K562 (cell line): Measurements from ENCODE around the gene EID2. TPM values are rescaled to one million over a fixed set of nuclear protein-coding genes. Genes with fewer than 3 reads are reported as not detected.

Experiments used
- ATAC-seq: fragments of 200-7000 bp; cut with Tn5 transposase; 3 replicates; pipeline ENCODE4 v1.9.1; 2020; ENCODE audit warnings: moderate library complexity
- BruUV-seq: library from RNA; stranded (reverse); fragments of 400-500 nt; replicated peaks from 2 replicates; lab custom pipeline; 2021; lab: Mats Ljungman, UMichigan
- CTCF ChIA-PET: fragments of 300-600 bp; formaldehyde crosslinking; extraction: SDS; loops from one replicate; lab custom pipeline; 2021; ENCODE audit warnings: low intra/inter-chr PET ratio; lab: Yijun Ruan, JAX
- POLR2A ChIA-PET: fragments of 300-600, 350-650 bp; sonication (Branson Sonifier 250); formaldehyde crosslinking; extraction: SDS; loops from one replicate; lab custom pipeline; 2021; ENCODE audit warnings: antibody characterized with exemption, inconsistent platforms; lab: Yijun Ruan, JAX
- DNase-seq, 4 experiments: peaks; one replicate each; pipeline versions ENCODE4 v3.0.0 to v3.0.0-alpha.2; 2011 to 2018; ENCODE audit warnings: low spot score in 3 of 4, mixed read lengths in 3 of 4; ENCODE audit errors: extremely low read depth in 1 of 4
- FAIRE-seq: peaks from 2 replicates; lab custom pipeline; 2011; peaks lifted over from hg19 to GRCh38; lab: Jason Lieb, UNC
- H2AFZ ChIP-seq: 2 replicates; pipeline ENCODE4 v1.6.0; 2011; ENCODE audit warnings: low read depth, low read length, control low read depth, inconsistent platforms
- H3K27ac ChIP-seq: fragments of 200-600 bp; 3 replicates; pipeline ENCODE4 v1.8.0; 2011; ENCODE audit warnings: low read depth, mild to moderate bottlenecking, control low read depth, inconsistent platforms, low read length, moderate library complexity, mixed read lengths; ENCODE audit errors: extremely low read depth
- H3K27me3 ChIP-seq, 2 experiments: fragments of 300-600 bp in 1 of 2; 2 replicates in 1 of 2; 3 replicates in 1 of 2; pipeline versions ENCODE4 v1.6.0 to v1.8.0; 2011; ENCODE audit warnings: inconsistent platforms in 2 of 2, low read length in 2 of 2, mild to moderate bottlenecking in 1 of 2, mixed read lengths in 1 of 2, moderate library complexity in 1 of 2; ENCODE audit not compliant: control insufficient read depth in 2 of 2, insufficient read depth in 2 of 2
- H3K36me3 ChIP-seq: fragments of 300-600 bp; 3 replicates; pipeline ENCODE4 v1.8.0; 2011; ENCODE audit warnings: mild to moderate bottlenecking, low read length, inconsistent platforms; ENCODE audit not compliant: control insufficient read depth, insufficient read depth
- H3K4me1 ChIP-seq, 2 experiments: fragments of 200-600 bp in 1 of 2; replicated peaks in 1 of 2; 2 replicates in 1 of 2; 3 replicates in 1 of 2; pipeline versions ENCODE4 v1.5.1 to v1.8.0; 2011; ENCODE audit warnings: inconsistent platforms in 2 of 2, low read length in 2 of 2, mild to moderate bottlenecking in 1 of 2, mixed read lengths in 1 of 2, moderate library complexity in 1 of 2; ENCODE audit not compliant: control insufficient read depth in 2 of 2, insufficient read depth in 2 of 2
- H3K4me2 ChIP-seq: 2 replicates; pipeline ENCODE4 v1.6.1; 2011; ENCODE audit warnings: low read length, control low read depth, inconsistent platforms, mixed read lengths; ENCODE audit not compliant: insufficient read depth
- H3K4me3 ChIP-seq: fragments of 200-600 bp; sonication (generic), shearing (Covaris generic); 2 replicates; pipeline ENCODE4 v1.5.1; 2016; ENCODE audit warnings: control low read depth, inconsistent platforms
- H3K79me2 ChIP-seq: fragments of 200-600 bp; 3 replicates; pipeline ENCODE4 v1.8.0; 2011; ENCODE audit warnings: low read length, inconsistent platforms; ENCODE audit not compliant: control insufficient read depth, insufficient read depth
- H3K9ac ChIP-seq, 2 experiments: 2 replicates each; pipeline versions ENCODE4 v1.6.0 to v1.6.1; 2011; ENCODE audit warnings: low read depth in 2 of 2, low read length in 2 of 2, control low read depth in 1 of 2, inconsistent platforms in 1 of 2, mild to moderate bottlenecking in 1 of 2, mixed read lengths in 1 of 2; ENCODE audit not compliant: insufficient read depth in 1 of 2
- H3K9me1 ChIP-seq: one replicate; pipeline ENCODE4 v1.6.0; 2011; ENCODE audit warnings: inconsistent platforms, mild to moderate bottlenecking, low read length, moderate library complexity; ENCODE audit not compliant: control insufficient read depth, insufficient read depth
- H3K9me3 ChIP-seq: replicated peaks from 2 replicates; pipeline ENCODE4 v1.5.1; 2011; ENCODE audit warnings: low read depth, low read length, inconsistent platforms; ENCODE audit not compliant: control insufficient read depth, insufficient read depth
- H4K20me1 ChIP-seq: replicated peaks from 2 replicates; pipeline ENCODE4 v1.6.1; 2011; ENCODE audit warnings: low read length, inconsistent platforms, mixed read lengths; ENCODE audit not compliant: control insufficient read depth, insufficient read depth
- ADNP ChIP-seq: fragments of 200-800 bp; sonication (Bioruptor generic); IDR thresholded peaks from 2 replicates; pipeline ENCODE4 v1.6.1; 2016; ENCODE audit warnings: missing genetic modification characterization, missing compliant biosample characterization
- GTF2F1 ChIP-seq: IDR thresholded peaks from 2 replicates; pipeline ENCODE4 v1.6.1; 2011; ENCODE audit warnings: low read depth, low read length, improper control_type of control experiment
- KDM1A ChIP-seq, 2 experiments: fragments of 450-650 bp; IDR thresholded peaks; 2 replicates each; pipeline ENCODE4 v1.6.1; 2016; ENCODE audit warnings: mild to moderate bottlenecking in 2 of 2
- KDM5B ChIP-seq: fragments of 200-600 bp; sonication (generic); IDR thresholded peaks from 2 replicates; pipeline ENCODE4 v1.6.1; 2012; ENCODE audit warnings: low read depth, mild to moderate bottlenecking, moderate library complexity, low read length, control low read depth, inconsistent platforms; ENCODE audit not compliant: insufficient replicate concordance
- RBM25 ChIP-seq: fragments of 200-400 bp; formaldehyde crosslinking; IDR thresholded peaks from 2 replicates; pipeline ENCODE4 v1.6.1; 2018; ENCODE audit warnings: low read length, low read depth, moderate library complexity; ENCODE audit not compliant: severe bottlenecking
- RCOR1 ChIP-seq, 2 experiments: IDR thresholded peaks; 2 replicates each; pipeline ENCODE4 v1.6.1; 2012; ENCODE audit warnings: low read depth in 2 of 2, low read length in 2 of 2, borderline replicate concordance in 1 of 2, improper control_type of control experiment in 1 of 2
- SIRT6 ChIP-seq: IDR thresholded peaks from one replicate; pipeline ENCODE4 v1.6.1; 2012; ENCODE audit warnings: low read depth, mild to moderate bottlenecking, control low read depth, inconsistent platforms, low read length, moderate library complexity
- SPI1 ChIP-seq: IDR thresholded peaks from 2 replicates; pipeline ENCODE4 v1.6.1; 2011; ENCODE audit warnings: low read depth, low read length, control low read depth, borderline replicate concordance
- U2AF1 ChIP-seq: fragments of 200-400 bp; formaldehyde crosslinking; optimal IDR thresholded peaks from 2 replicates; pipeline ENCODE3; 2017; ENCODE audit warnings: mild to moderate bottlenecking, low read depth, low read length, moderate library complexity
- ZBTB1 ChIP-seq: sonication (generic); formaldehyde crosslinking; IDR thresholded peaks from 2 replicates; pipeline ENCODE4 v1.8.1; 2023; ENCODE audit warnings: missing genetic modification reagents, low read depth, mild to moderate bottlenecking, borderline replicate concordance
- ZNF121 ChIP-seq: sonication (generic); formaldehyde crosslinking; conservative IDR thresholded peaks from 2 replicates; pipeline ENCODE4 v1.8.0; 2022; ENCODE audit warnings: missing genetic modification reagents
- WGBS: fragments of 100-300 bp; shearing (Covaris generic); methylation state at CpG from one replicate; pipeline ENCODE4 v1.1.6; 2016; ENCODE audit warnings: low coverage, mixed read lengths; ENCODE audit not compliant: insufficient coverage; ENCODE audit errors: missing lambda C conversion rate; 5-methylcytosine and 5-hydroxymethylcytosine counted together
- in situ Hi-C: fragments of 300-500 bp; cut with MboI; formaldehyde crosslinking; loops from 4 replicates; pipeline ENCODE4 v1.15.0; 2018; ENCODE audit warnings: inconsistent platforms, mixed read lengths
- intact Hi-C: fragments of 100-400 bp; cut with micrococcal nuclease; formaldehyde crosslinking; loops from 2 replicates; pipeline ENCODE4 v1.14.2; 2022
- polyA plus RNA-seq, 8 experiments: library from polyadenylated mRNA; depleted of rRNA in 4 of 8; stranded (reverse) in 5 of 8; unstranded in 3 of 8; fragments of >200 nt; fragmentation: Nextera tagmentation in 2 of 8; fragmentation: Illumina TruSeq in 1 of 8; extraction: Ambion mirVana in 2 of 8; extraction: Trizol in 1 of 8; gene quantifications; 2 replicates each; pipeline versions ENCODE4 v1.2.1 to v1.2.3, GENCODE V29; 2011 to 2014; ENCODE audit warnings: inconsistent platforms in 1 of 8, missing spikeins in 1 of 8
- total RNA-seq, 7 experiments: library from RNA; depleted of rRNA in 6 of 7; stranded (reverse); fragments of >200 nt in 6 of 7; fragmentation: Illumina TruSeq in 2 of 7; extraction: Trizol in 2 of 7; gene quantifications; 2 replicates each; pipeline versions ENCODE4 v1.2.1 to v1.2.3, GENCODE V29; 2011 to 2021; ENCODE audit warnings: low replicate concordance in 1 of 7
- TF ChIP-seq, protein P1 (sequence below): sonication (generic); formaldehyde crosslinking; IDR thresholded peaks from 2 replicates; pipeline ENCODE4 v1.8.0; 2023; ENCODE audit warnings: mild to moderate bottlenecking, missing genetic modification reagents
- TF ChIP-seq, protein P2 (sequence below): fragments of 450-650 bp; formaldehyde crosslinking; IDR thresholded peaks from 2 replicates; pipeline ENCODE4 v1.4.0; 2020; ENCODE audit warnings: mild to moderate bottlenecking, moderate library complexity
- TF ChIP-seq, protein P3 (sequence below): sonication (generic); IDR thresholded peaks from 2 replicates; pipeline ENCODE4 v1.6.1; 2016
- TF ChIP-seq, protein P4 (sequence below): fragments of 450-650 bp; conservative IDR thresholded peaks from 2 replicates; pipeline ENCODE4 v1.6.1; 2016; ENCODE audit warnings: missing genetic modification characterization, low read depth, mild to moderate bottlenecking, missing compliant biosample characterization, moderate library complexity

EID2 gene
- total and polyA plus RNA-seq, 9 of the 15 experiments (the other 6 are each of a cell fraction or from before 2014, with no cell fraction given) = 2.5 to 18.5 (median 11.3) TPM

DNA sequence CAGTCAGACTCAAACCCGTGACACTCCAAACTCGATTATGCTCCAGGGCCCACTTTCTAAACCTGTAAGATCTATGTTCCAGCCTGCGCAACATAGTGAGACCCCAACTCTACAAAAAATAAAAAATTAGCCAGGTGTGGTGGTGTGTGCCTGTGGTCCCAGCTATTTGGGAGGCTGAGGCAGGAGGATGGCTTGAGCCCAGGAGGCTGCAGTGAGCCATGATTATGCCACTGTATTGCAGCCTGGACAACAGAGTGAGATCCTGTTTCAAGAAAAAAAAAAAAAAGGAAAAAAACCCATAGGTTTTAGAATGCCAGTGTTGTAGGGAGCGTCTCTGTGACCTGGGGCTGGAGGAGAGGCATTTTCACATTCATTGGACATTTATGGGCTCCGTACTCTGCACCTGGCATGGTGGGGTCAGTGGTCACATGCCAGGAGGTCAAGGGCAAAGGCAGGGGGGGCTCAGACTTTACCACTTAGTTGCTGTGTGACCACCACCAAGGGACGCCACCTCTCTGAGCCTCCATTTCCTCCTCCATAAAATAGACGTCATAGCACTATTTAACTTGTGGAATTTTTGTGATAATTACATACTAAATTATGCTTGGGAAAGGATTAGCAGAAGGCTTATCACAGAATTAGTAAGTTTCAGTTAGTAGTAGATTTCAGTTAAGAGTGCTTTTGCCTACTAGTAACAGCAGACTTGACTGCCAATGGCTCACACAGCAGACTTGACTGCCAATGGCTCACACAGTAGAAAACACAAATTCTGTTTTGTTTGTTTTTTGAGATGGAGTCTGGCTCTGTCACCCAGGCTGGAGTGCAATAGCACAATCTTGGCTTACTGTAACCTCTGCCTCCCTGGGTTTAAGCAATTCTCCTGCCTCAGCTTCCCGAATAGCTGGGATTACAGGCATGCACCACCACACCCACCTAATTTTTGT lies 19.1 kb downstream of the EID2 start:
- H3K9me3 ChIP-seq = no peaks in the 10 kb centered on the region
- 0 out of 5 replicates have a peak, but pooled peaks cover 0 to 2% of the 10 kb centered on the region in 2 experiments for H3K27me3 ChIP-seq
- no peaks in the 10 kb centered on the region for H3K79me2 ChIP-seq
- H3K9ac ChIP-seq = peak overlapping the region; percentile 43 to 71; a peak in 2 of 4 replicates
- H2AFZ ChIP-seq = peak overlapping the region; percentile 97
- ATAC-seq (no peak), FAIRE-seq (no peak), DNase-seq (no peak)
- WGBS = 73% methylated on average over 7 of the region's 8 CpGs
- ChIA-PET CTCF (no interaction called here), POLR2A (interaction anchor here (1.1 to 1.5 kb wide), 3 partner anchors 12 to 85 kb away, joined by 3 to 6 read pairs (median 4); partner anchors contain the start of gene RPS16)
- peaks cover 17 to 21% of the 10 kb centered on the region in 2 experiments; a peak in 4 of 5 replicates for H3K4me1 ChIP-seq
- no peaks in the 10 kb centered on the region for H3K9me1 ChIP-seq
- H4K20me1 ChIP-seq = no peaks in the 10 kb centered on the region
- H3K27ac ChIP-seq = peak overlapping the region; percentile 80; the same call in 1 of the 3 replicates
- H3K4me2 ChIP-seq = peak overlapping the region; percentile 69; the same call in 1 of the 2 replicates
- H3K4me3 ChIP-seq = no peak overlapping the region
- H3K36me3 ChIP-seq = no peaks in the 10 kb centered on the region
- no TSS peak for BruUV-seq
- in situ Hi-C loops (no loop called here), intact Hi-C loops (no loop called here)
- TF ChIP-seq, protein P1, sequence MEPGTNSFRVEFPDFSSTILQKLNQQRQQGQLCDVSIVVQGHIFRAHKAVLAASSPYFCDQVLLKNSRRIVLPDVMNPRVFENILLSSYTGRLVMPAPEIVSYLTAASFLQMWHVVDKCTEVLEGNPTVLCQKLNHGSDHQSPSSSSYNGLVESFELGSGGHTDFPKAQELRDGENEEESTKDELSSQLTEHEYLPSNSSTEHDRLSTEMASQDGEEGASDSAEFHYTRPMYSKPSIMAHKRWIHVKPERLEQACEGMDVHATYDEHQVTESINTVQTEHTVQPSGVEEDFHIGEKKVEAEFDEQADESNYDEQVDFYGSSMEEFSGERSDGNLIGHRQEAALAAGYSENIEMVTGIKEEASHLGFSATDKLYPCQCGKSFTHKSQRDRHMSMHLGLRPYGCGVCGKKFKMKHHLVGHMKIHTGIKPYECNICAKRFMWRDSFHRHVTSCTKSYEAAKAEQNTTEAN (CRISPR knock-in tag) = no peak
- TF ChIP-seq ADNP (0 out of 2 replicates have a peak, but pooled peaks have one; percentile 22), KDM5B (no peak), ZBTB1 (CRISPR knock-in tag) (no peak), ZNF121 (peak; percentile 86), SPI1 (no peak), RBM25 (peak; percentile 59), RCOR1 (IDR thresholded peaks at IDR 0.05; ENCODE audit: borderline replicate concordance in 1 of 2, low read depth in 2 of 2, low read length in 2 of 2) (0 out of 4 replicates have a peak, but pooled peaks of 1 of the 2 experiments have one; percentile 5), KDM1A (IDR thresholded peaks at IDR 0.05) (peak in 1 of 2 experiments; percentile 45; a peak in 2 of 4 replicates), SIRT6 (no peak), GTF2F1 (no peak), U2AF1 (no peak)
- TF ChIP-seq, protein P2, sequence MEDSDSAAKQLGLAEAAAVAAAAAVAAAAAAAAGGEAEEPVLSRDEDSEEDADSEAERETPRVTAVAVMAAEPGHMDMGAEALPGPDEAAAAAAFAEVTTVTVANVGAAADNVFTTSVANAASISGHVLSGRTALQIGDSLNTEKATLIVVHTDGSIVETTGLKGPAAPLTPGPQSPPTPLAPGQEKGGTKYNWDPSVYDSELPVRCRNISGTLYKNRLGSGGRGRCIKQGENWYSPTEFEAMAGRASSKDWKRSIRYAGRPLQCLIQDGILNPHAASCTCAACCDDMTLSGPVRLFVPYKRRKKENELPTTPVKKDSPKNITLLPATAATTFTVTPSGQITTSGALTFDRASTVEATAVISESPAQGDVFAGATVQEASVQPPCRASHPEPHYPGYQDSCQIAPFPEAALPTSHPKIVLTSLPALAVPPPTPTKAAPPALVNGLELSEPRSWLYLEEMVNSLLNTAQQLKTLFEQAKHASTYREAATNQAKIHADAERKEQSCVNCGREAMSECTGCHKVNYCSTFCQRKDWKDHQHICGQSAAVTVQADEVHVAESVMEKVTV = no peak
- TF ChIP-seq, protein P3, sequence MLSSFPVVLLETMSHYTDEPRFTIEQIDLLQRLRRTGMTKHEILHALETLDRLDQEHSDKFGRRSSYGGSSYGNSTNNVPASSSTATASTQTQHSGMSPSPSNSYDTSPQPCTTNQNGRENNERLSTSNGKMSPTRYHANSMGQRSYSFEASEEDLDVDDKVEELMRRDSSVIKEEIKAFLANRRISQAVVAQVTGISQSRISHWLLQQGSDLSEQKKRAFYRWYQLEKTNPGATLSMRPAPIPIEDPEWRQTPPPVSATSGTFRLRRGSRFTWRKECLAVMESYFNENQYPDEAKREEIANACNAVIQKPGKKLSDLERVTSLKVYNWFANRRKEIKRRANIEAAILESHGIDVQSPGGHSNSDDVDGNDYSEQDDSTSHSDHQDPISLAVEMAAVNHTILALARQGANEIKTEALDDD = no peak
- TF ChIP-seq, protein P4, sequence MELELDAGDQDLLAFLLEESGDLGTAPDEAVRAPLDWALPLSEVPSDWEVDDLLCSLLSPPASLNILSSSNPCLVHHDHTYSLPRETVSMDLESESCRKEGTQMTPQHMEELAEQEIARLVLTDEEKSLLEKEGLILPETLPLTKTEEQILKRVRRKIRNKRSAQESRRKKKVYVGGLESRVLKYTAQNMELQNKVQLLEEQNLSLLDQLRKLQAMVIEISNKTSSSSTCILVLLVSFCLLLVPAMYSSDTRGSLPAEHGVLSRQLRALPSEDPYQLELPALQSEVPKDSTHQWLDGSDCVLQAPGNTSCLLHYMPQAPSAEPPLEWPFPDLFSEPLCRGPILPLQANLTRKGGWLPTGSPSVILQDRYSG (tag) = no peak
